GM21447 (cell line): ENCODE data around the gene NANOS1.

ENCODE experiments used
- ATAC-seq: cut with Tn5 transposase; IDR thresholded peaks from one replicate; pipeline ENCODE4 v1.9.1; 2021; ENCODE audit not compliant: unreplicated experiment

Gene NANOS1, protein sequence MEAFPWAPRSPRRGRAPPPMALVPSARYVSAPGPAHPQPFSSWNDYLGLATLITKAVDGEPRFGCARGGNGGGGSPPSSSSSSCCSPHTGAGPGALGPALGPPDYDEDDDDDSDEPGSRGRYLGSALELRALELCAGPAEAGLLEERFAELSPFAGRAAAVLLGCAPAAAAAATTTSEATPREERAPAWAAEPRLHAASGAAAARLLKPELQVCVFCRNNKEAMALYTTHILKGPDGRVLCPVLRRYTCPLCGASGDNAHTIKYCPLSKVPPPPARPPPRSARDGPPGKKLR

DNA sequence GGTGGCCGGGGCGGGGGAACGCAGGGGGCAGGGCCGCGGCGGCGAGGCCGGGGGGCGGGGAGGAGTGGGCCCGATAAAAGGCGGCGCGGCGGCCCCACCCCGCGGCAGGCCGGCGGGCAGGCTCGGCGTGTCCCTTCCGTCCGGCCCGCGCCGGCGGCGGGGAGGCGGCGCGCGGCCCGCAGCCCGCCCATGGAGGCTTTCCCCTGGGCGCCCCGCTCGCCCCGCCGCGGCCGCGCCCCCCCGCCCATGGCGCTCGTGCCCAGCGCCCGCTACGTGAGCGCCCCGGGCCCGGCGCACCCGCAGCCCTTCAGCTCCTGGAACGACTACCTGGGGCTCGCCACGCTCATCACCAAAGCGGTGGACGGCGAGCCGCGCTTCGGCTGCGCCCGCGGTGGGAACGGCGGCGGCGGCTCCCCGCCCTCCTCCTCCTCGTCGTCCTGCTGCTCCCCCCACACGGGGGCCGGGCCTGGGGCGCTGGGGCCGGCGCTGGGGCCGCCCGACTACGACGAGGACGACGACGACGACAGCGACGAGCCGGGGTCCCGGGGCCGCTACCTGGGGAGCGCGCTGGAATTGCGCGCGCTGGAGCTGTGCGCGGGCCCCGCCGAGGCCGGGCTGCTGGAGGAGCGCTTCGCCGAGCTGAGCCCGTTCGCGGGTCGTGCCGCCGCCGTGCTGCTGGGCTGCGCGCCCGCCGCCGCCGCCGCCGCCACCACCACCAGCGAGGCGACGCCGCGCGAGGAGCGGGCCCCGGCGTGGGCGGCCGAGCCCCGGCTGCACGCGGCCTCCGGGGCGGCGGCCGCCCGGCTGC is at the start of gene NANOS1:
NANOS1 (plus strand) TSS at position 102 of the 808 bp plus-strand sequence; CDS start at position 190, 88 bp downstream.
- peak; percentile 17 for ATAC-seq

DNA sequence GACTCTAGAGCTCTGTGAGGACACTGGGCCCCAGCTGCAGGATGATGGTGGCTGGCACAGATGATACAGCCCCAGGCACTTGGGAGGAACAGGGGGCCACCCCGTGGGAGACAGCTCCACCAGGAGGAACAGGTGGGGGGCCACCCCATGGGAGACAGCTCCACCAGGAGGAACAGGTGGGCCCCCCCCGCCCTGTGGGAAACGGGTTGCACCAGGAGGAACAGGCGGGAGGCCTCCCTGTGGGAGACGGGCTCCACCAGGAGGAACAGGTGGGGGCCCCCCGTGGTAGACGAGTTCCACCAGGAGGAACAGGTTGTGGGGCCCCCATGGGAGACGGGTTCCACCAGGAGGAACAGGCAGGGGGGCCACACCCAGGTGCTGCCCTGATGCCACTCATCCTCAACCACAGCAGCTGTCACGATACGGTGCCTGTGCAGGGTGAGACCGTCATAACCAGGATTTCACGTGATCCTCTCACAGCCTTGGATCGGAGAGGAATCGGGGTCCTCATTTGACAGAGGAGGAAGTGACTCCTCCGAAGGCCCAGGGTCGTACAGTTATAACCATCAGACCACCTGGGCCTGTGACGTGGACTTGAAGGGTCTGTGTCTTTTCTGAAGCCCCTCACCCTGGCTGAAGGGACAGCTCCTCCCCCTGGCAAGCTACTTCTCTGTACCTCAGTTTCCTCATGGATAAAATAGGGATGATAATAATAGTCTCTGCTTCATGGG is 49.2 kb upstream of the NANOS1 start:
- ATAC-seq: no peak

DNA sequence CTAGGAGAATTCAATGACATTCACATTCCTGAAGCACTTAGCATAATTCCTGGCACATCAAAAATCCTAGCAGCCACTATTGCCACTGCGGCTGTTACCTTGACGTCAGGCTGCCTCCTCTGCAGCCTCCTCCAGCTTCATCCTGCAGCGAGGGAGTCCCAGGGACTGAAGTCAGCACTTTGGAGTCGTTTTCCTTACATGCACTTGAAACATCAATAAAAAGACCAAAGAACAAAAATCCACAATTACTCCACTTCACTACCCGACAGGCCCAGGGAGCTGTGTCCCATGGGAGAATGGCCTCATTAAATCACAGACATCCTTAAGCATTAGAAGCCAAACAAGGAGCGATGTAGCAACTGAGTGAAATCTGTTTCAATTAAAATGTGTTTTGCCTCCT is 48.6 kb upstream of the NANOS1 start:
- ATAC-seq: no peak

DNA sequence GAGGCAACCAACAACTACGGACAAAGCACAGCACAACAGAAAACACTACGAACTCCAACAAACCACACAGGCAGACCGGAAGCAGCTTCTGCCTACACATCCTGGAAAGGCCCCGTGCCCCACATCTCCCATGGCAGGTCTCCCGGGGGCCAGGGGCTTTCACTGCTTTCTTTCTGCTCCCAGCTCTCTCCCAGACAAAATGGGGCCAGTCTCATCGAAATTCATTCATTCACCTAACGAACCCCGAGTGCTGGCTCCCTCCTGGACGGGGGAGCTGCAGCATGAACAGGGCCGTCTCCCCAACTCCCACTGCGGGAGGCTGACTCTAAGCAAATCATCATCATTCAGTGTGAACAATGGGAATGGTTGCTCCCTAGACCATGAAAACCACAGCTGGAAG is 47.6 kb upstream of the NANOS1 start:
- no peak for ATAC-seq

DNA sequence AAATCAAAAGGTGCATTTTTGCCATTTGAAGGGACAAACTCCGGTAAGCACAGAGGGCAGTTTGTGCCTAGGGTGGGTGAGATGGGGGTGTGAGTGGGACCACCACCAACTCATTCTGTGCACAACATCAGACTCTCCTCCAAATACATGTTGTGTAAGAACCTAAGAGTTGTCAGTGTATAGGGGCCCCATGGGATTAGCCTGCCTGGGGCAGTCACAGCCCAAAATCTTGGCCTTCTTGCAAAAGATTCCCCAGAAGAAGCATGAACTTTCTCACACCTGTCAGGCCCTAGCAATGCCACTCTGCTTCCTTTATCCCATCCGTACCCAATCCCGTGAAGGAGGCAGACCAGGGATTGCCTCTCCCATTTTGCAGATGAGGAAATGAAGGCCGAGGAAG is 47.1 kb upstream of the NANOS1 start:
- no peak for ATAC-seq

DNA sequence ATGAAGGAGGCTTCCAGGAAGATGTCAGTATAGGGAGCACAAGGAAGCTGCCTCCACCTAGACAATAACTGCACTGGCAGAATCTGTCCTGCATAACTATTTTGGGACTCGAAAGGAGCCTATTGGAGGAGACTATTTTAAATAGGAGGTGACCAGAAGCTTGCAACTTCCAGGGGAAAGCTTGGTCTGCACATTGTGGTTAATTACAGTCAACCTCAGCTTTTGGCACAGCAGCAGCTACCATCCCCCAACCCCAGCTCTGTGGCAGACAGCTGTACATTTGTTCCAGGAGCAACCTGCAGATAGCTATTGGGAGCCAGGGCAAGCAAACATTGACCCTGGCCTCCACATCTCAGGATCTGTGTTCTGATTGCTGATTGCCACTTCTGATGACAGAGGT is 46.3 kb upstream of the NANOS1 start:
- no peak for ATAC-seq

DNA sequence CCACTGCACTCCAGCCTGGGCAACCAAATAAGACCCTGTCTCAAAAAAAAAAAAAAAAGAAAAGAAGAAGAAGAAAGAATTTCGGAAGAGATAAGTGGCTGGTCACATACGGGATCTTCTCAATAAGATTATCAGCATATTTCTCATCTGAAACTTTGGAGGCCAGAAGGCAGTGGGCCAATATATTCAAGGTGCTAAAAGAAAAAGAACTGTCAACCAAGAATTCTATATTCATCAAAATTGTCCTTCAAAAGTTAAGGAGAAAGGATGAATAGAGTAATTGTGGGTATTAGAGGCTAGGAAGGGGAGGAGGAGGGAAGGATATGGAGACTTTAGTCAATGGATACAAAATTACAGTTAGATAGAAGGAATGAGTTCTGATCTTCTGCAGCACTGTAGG is 43.9 kb upstream of the NANOS1 start:
- ATAC-seq: no peak

DNA sequence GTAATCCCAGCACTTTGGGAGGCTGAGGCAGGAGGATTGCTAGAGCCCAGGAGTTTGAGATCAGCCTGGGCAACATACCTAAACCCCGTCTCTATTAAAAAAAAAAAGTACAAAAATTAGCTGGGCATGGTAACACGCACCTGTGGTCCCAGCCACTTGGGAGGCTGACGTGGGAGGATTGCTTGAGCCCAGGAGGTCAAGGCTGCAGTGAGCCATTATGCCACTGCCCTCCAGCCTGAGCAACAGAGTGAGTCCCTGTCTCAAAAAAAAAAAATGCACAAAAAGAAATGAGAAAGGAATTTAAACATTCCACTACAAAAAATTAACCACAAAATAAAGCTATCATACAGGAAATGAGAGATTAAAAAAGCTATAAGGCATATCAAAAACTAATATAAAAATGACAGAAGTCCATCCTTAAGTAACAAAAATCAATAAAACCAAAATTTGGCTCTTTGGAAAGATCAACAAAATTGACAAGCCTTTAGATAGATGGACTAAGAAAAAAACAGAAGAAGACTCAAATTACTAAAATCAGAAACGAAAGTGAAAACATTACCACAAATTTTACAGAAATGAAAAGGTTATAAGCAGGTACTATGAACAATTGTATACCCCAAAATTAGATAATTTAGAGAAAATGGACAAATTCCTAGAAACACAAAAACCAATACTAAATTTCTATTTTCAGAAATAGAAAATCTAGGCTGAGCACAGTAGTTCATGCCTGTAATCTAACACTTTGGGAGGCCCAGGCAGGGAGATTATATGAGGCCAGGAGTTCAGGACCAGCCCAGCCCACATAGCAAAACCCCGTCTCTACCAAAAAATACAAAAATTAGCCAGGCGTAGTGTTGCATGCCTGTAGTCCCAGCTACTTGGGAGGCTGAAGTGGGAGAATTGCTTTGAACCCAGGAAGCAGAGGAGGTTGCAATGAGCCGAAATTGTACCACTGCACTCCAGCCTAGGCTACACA is 42.4 kb upstream of the NANOS1 start:
- ATAC-seq: peak; percentile 83

DNA sequence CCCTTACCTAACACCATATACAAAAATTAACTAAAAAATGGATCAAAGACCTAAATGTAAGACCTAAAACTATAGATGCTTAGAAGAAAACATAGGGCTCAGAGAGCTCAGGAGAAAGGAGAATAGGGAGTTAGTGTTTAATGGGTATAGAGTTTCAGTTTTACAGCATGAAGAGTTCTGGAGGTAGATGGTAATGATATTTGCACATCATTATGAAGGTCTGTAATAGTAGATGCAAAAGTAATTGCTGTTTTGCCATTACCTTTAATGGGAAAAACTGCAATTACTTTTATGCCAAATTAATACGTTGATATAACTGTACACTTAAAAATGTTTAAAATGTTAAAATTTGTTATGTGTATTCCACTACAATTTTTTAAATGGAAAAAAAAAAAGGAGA is 39.2 kb upstream of the NANOS1 start:
- ATAC-seq: no peak

DNA sequence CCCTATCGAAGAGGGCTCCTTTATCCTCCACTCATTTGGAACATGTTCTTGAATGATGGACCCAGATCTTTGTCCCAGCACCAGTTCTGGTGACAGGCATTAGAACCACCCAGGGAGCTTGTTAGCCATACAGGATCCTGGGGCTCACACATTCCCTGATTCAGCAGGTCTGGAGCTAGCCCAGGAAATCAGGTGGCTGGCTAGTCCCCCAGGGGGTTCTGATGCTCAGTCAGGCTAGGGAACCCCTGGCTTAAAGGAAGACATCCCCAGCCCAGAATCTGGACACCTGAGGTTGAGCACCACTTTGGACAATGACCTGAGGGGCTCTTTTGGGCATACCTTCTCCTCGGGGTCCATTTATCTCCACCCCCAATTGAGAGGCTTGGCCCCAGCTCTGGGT is 37.0 kb upstream of the NANOS1 start:
- ATAC-seq: no peak

DNA sequence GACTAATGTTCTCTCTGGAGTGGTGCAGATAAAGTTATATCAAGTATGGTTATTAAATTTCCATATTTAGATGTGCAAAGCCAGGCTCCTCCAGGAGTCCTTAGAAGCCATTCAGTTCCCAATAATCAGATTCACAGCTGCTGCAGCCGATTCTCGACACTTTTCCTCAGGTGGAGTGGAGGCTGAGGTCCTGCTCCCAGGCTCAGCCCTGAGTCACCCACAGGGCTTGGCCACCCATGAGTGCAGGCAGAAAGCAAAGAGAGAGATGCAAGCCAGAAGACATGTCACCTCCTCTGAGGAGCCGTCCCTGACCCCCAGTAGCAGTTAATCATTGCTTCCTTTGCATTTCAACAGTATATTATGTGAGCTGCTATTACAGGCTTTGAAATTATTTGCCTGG is 36.3 kb upstream of the NANOS1 start:
- no peak for ATAC-seq

DNA sequence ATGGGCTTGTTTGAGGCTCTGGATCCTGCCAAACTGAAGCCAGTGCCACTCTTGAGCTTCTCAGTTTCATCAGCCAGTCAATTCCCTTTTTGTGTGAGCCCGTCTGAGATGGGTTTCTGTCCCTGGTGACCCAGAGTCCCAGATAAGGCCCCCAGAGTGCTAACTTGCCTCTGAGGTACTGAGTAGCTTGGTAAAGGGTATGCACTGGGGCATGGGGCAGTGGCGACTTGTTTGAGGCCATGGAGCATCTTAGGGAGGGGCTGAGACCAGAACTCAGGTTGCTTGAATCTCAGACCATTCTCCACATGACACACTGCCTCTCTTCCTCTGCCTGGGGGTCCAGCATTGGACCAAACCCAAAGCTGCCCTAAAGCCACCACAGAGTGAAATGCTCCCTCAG is 35.2 kb upstream of the NANOS1 start:
- ATAC-seq: no peak

DNA sequence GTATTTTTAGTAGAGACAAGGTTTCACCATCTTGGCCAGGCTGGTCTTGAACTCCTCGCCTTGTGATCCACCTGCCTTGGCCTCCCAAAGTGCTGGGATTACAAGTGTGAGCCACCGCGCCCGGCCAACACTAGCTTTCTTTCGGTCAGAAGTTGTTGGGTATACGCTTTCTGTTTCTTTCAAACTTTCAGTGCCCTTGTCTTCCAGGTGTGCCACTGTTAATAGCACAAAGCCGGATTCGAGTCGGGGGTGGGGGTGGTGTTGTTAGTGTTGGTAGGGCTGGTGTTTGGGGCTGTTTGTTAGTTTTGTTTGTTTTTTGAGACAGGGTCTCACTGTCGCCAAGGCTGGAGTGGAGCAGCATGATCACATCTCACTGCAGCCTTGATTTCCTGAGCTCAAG is 33.8 kb upstream of the NANOS1 start:
- ATAC-seq: no peak

DNA sequence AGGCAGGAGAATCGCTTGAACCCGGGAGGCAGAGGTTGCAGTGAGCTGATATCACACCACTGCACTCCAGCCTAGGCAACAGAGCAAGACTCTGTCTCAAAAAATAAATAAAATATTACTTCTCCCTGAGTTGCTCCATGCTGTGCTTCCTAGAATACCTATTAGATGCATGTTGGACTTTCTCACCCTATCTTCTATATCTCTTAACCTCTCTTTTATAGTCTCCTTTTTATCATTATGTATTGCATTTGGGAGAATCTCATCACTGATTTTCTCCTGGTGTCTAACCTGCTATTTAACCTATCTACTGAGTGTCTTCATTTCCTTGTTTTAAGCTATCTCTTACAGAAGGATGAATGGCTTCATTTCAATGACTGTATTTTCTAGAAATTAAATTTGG is 32.1 kb upstream of the NANOS1 start:
- no peak for ATAC-seq

DNA sequence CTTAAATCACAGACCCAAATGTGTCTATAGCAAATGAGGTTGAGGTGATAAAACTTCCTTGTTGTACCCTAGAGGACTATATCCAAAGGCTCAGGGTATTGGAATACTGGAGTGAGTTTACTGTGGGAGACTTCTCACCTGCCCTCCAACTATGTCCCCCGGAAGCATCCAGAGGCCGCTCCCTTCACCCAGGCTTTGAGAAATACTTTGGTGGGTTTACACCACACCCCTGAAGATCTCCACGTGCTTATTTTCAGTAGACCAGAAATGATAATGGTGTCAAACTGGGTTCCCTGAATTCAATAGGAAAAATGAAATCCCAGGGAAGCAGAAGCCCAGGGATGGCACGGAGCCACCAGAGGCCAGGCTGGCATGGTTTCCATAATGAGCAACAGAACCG is 31.3 kb upstream of the NANOS1 start:
- no peak for ATAC-seq

DNA sequence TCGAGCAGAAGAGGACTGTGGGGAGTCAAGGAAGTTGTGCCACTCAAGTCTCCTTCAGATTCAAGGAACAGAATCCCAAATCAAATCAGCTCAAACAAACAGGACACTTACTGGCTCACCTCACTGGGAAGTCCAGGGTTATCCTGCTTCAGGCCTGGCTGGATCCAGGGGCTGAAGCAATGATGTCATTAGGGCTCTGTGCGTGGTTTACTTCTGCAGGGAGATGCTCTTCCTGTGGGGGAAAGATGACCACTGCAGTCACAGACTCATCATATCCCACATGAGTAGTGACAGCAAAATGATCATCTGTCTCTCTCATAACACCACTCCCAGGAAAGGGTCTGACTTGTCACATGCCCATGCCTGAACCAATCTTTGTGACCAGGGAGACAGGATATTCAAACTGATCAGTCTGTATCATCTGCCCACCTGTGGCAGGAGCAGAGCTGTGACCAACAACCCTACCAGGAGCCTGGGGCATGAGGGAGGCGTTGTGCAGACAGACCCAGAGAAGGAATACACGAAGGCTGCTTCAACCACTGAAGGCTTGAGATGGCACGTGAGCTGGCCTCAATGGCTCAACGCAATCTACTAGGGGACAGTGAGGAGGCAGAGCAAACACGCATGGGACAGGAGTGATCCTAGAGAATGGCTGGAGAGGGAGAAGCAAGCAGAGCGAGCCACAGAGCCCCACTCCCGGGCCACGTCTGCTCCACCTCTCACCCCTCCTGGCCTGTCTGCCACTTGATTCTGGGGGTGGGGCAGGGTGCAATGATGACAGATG is 27.6 kb upstream of the NANOS1 start:
- ATAC-seq: no peak

DNA sequence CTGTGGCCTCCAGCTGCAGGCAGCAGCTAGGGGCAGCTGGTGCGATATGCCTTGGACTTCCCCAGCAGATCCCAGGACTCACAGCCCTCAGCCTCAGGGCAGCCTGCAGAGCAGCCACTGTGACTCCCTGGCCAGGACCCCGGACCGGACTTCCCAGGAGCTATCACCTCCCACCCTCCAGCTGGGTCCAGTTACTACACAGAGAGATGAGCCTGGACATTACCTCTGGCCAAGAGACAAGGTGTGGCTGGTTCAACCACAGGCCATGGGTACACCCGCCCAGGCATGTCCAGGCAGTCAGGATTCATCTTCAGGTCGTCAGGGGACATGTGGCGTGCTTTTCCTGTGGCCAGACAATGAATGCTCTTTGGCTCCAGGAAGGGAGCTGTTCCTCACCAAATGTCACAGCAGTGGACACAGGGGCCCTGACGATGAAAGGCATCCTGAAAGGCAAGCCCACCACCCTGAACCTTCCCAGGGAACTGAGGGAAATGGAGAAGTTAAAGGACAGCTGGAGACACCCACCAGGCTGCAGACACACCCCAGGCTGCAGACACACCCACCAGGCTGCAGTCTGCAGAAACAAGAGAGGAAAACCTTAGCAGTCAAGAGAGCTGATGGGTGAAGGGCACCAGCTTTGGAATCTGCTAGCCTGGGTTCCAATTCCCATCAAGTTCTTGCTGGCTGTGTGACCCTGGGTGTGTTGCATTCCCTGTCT is 25.8 kb upstream of the NANOS1 start:
- no peak for ATAC-seq

DNA sequence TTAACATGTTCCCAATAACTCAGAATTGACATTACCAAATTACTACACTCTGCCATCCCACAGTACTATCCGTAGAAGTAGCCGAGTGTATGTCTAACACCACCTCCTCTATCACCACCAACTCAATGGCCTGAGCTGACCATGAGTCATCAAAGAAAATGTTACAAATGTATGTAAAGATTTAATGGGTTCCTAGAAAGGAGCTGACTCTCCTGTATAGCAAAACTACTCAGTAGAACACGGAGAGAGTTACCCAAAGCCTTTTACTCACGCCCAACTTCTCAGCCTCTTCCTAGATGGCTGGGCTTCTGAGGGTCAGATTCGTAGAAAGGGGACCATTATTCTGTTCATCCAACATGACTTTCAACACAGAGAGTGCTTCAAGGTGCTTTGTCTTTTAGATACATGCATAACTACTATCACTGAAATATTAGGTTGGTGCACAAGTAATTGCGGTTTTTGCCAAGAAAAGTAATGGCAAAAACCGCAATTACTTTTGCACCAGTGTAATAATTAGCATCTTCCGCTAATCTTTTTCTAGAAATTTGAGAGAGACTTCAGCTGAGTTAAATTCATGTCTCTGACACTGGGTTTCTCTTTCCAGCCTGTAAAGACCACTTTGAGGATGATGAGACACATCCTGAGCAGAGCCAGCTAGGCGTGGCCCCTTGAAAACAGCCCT is 24.0 kb upstream of the NANOS1 start:
- no peak for ATAC-seq
